ENCODE data around the gene DNAJC12.

DNA sequence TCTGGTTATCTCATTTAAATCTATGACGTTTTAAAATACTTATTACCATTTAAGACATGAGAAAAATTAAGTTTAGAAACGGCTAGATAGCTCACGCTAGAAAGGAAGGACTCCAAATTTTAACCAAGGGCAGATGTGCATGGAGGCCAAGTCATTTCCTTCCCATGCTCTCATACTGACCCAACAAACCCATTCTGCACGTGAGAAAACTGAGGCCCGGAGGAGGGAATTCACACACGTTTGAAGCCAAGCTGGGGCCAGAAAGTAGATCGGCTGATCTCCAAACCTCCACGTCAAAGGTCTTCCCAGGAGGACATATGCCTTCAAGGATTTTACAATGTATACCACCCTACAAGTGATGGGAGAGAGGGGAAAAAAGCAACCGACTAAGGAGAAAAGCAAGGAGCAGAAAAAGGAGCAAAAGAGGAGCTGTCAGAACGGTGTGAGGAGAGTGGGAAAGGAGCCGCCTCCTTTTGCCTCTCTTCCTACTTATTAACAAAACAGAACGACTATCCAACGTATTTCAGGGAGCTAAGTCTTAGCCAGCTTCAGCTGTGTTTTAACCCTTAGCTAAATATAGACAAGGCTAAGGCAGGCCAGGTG, 45.8 kb upstream of the DNAJC12 start:
- TF ChIP-seq POLR2A (IDR thresholded peaks at IDR 0.05) (no peak), CTCF (IDR thresholded peaks at IDR 0.05 in 4 of 5, conservative IDR thresholded peaks at IDR 0.05 in 1 of 5) (no peak)
